ENCODE measurements around the gene RUSC2. TPM values are rescaled to one million over a fixed set of nuclear protein-coding genes. Genes with fewer than 3 reads are reported as not detected.

RUSC2 gene
- total RNA-seq, 1 donor from 2014 or later, result 20.8 TPM

GRCh38 chr9:35537913-35538312 is 48.0 kb downstream of the RUSC2 start:
- Mint-ChIP-seq H3K9me3 (ENCODE audit: low read depth) (no peaks in the 10 kb centered on the region), H3K27ac (peak overlapping the region; percentile 33), H3K36me3 (ENCODE audit: insufficient read depth) (peaks cover 1% of the 10 kb centered on the region), H3K4me1 (ENCODE audit: low read depth) (peaks cover 21% of the 10 kb centered on the region), H3K27me3 (no peaks in the 10 kb centered on the region), H3K4me3 (ENCODE audit: low read depth) (no peak overlapping the region)
- no peak for DNase-seq (ENCODE audit: low spot score, unreplicated experiment)
- no peak for TF ChIP-seq CTCF (IDR thresholded peaks at IDR 0.05; ENCODE audit: unreplicated experiment)

GRCh38 chr9:35538361-35539234 is 48.7 kb downstream of the RUSC2 start:
- no peak for TF ChIP-seq CTCF (IDR thresholded peaks at IDR 0.05; ENCODE audit: unreplicated experiment)
- Mint-ChIP-seq H3K4me3 (ENCODE audit: low read depth) (peak overlapping the region; percentile 70), H3K4me1 (ENCODE audit: low read depth) (peaks cover 21% of the 10 kb centered on the region), H3K36me3 (ENCODE audit: insufficient read depth) (peaks cover 1% of the 10 kb centered on the region), H3K27me3 (no peaks in the 10 kb centered on the region), H3K9me3 (ENCODE audit: low read depth) (no peaks in the 10 kb centered on the region), H3K27ac (peak overlapping the region; percentile 30)
- peak; percentile 27 for DNase-seq (ENCODE audit: low spot score, unreplicated experiment)

Other genes starting within 250 kb of the RUSC2 start
- 62.3 and 63.2 TPM in 2 replicates for gene TESK1, start 115.2 kb downstream of the RUSC2 start, total RNA-seq
- 3.1 and 4.2 TPM in 2 replicates for gene CD72, start 128.3 kb downstream of the RUSC2 start, total RNA-seq
- not detected in 2 replicates for gene SIT1, start 160.8 kb downstream of the RUSC2 start, total RNA-seq
- 15,251 and 16,487 TPM in 2 replicates for gene RMRP, start 167.9 kb downstream of the RUSC2 start, total RNA-seq
- 17.2 and 18.8 TPM in 2 replicates for gene CCDC107, start 168.2 kb downstream of the RUSC2 start, total RNA-seq
- gene ARHGEF39, start 175.1 kb downstream of the RUSC2 start, total RNA-seq, result 9.1 and 10.4 TPM in 2 replicates
- gene CA9, start 183.8 kb downstream of the RUSC2 start, total RNA-seq, result 0.31 and 0.49 TPM in 2 replicates
- gene TPM2, start 199.8 kb downstream of the RUSC2 start, total RNA-seq, result 24.3 and 32.4 TPM in 2 replicates
- gene TLN1, start 242.1 kb downstream of the RUSC2 start, total RNA-seq, result 136 and 141 TPM in 2 replicates
- gene CREB3, start 242.6 kb downstream of the RUSC2 start, total RNA-seq, result 31.5 and 33.2 TPM in 2 replicates

Measured in progenitor cell of endocrine pancreas (in vitro differentiated cells).